Activated B cell treated with CpG ODN at 0.5 μM for 24 hours (primary cell): ENCODE results near the gene RAB24. TPM values are rescaled to one million over a fixed set of nuclear protein-coding genes. Genes with fewer than 3 reads are reported as not detected.
A peak's percentile ranks its signal among the peaks of the same experiment; 100 is the strongest.

Source experiments
- ATAC-seq: fragments of 200-7000 bp; cut with Tn5 transposase; one replicate; pipeline ENCODE4 v1.10.0; 2021; ENCODE audit warnings: low read depth, mild to moderate bottlenecking, moderate library complexity
- CTCF ChIA-PET: fragments of 350-600 bp; sonication (Branson Sonifier 250); formaldehyde crosslinking; loops from one replicate; lab custom pipeline; 2021; ENCODE audit warnings: antibody characterized with exemption; lab: Charles Lee
- POLR2A ChIA-PET: fragments of 350-600 bp; sonication (Branson Sonifier 250); formaldehyde crosslinking; loops from one replicate; lab custom pipeline; 2021; ENCODE audit warnings: antibody characterized with exemption; lab: Charles Lee
- DNase-seq: peaks from one replicate; pipeline ENCODE4 v3.0.0; 2022
- H3K27ac Mint-ChIP-seq: one replicate; pipeline ENCODE4 v1.8.0; 2020; ENCODE audit warnings: mixed read lengths
- H3K27me3 Mint-ChIP-seq: one replicate; pipeline ENCODE4 v1.8.0; 2021; ENCODE audit warnings: mixed read lengths
- H3K36me3 Mint-ChIP-seq: one replicate; pipeline ENCODE4 v1.8.0; 2021; ENCODE audit warnings: low read depth, mixed read lengths
- H3K4me1 Mint-ChIP-seq: one replicate; pipeline ENCODE4 v1.8.0; 2021; ENCODE audit warnings: mixed read lengths
- H3K4me3 Mint-ChIP-seq: one replicate; pipeline ENCODE4 v1.8.0; 2020; ENCODE audit warnings: mild to moderate bottlenecking, mixed read lengths
- H3K9me3 Mint-ChIP-seq: one replicate; pipeline ENCODE4 v1.8.0; 2020; ENCODE audit warnings: mixed read lengths
- CTCF ChIP-seq: fragments of 200-600 bp; IDR thresholded peaks from one replicate; pipeline ENCODE4 v1.8.0; 2022; ENCODE audit warnings: antibody characterized with exemption, mild to moderate bottlenecking
- intact Hi-C: fragments of 100-400 bp; cut with micrococcal nuclease; formaldehyde crosslinking; loops from one replicate; pipeline ENCODE4 v1.15.1; 2024
- total RNA-seq: library from RNA; stranded (reverse); gene quantifications from 2 replicates; pipeline ENCODE4 v1.2.3, GENCODE V29; 2022

Gene RAB24
- total RNA-seq, 1 donor from 2014 or later = 35.6 TPM

- ATAC-seq (peak; percentile 25), DNase-seq (no peak)
- CTCF ChIA-PET = no interaction called here
- Mint-ChIP-seq H3K36me3 (peaks cover 15% of the 10 kb centered on the region), H3K4me1 (peaks cover 13% of the 10 kb centered on the region), H3K27ac (no peak overlapping the region), H3K27me3 (no peaks in the 10 kb centered on the region), H3K4me3 (no peak overlapping the region), H3K9me3 (no peaks in the 10 kb centered on the region)
- POLR2A ChIA-PET = interaction anchor here (0.6 kb wide), 1 partner anchor 70 kb away, joined by 5 read pairs; no protein-coding TSS in a partner anchor
- TF ChIP-seq CTCF = no peak
- intact Hi-C loops = no loop called here
These were observed 17.4 kb upstream of the RAB24 start for GRCh38 chr5:177320879-177321278.

GRCh38 chr5:177319913-177320588 is 16.5 kb upstream of the RAB24 start:
- DNase-seq (no peak), ATAC-seq (no peak)
- POLR2A ChIA-PET = interaction anchor here (0.6 kb wide), 1 partner anchor 199 kb away, joined by 3 read pairs; no protein-coding TSS in a partner anchor
- no peaks in the 10 kb centered on the region for H3K9me3 Mint-ChIP-seq
- H3K27ac Mint-ChIP-seq = no peak overlapping the region
- TF ChIP-seq CTCF = no peak
- intact Hi-C loops = loop anchor here (2.0 kb wide), 3 partner anchors 17 to 181 kb away; no protein-coding TSS in a partner anchor
- H3K36me3 Mint-ChIP-seq = peaks cover 10% of the 10 kb centered on the region
- CTCF ChIA-PET = interaction anchor here (1.0 to 3.1 kb wide), 4 partner anchors 11 to 206 kb away, joined by 3 to 13 read pairs (median 5); no protein-coding TSS in a partner anchor
- H3K27me3 Mint-ChIP-seq = no peaks in the 10 kb centered on the region
- no peak overlapping the region for H3K4me3 Mint-ChIP-seq
- peaks cover 13% of the 10 kb centered on the region for H3K4me1 Mint-ChIP-seq

- Mint-ChIP-seq H3K27ac (no peak overlapping the region), H3K9me3 (no peaks in the 10 kb centered on the region), H3K4me1 (peaks cover 15% of the 10 kb centered on the region), H3K4me3 (no peak overlapping the region), H3K27me3 (no peaks in the 10 kb centered on the region), H3K36me3 (peaks cover 2% of the 10 kb centered on the region)
- intact Hi-C loops = loop anchor here (1.0 to 2.0 kb wide), 5 partner anchors 19 to 183 kb away; no protein-coding TSS in a partner anchor
- ChIA-PET POLR2A (interaction anchor here (1.4 kb wide), 1 partner anchor 10 kb away, joined by 3 read pairs; no protein-coding TSS in a partner anchor), CTCF (interaction anchor here (0.7 to 3.1 kb wide), 12 partner anchors 9 to 203 kb away, joined by 3 to 13 read pairs (median 4); partner anchors contain the start of gene LMAN2)
- TF ChIP-seq CTCF = no peak
- DNase-seq (peak; percentile 48), ATAC-seq (peak; percentile 87)
These were observed 14.4 kb upstream of the RAB24 start for GRCh38 chr5:177317959-177318377.

- H3K4me3 Mint-ChIP-seq = no peak overlapping the region
- H3K27me3 Mint-ChIP-seq = no peaks in the 10 kb centered on the region
- CTCF ChIA-PET = interaction anchor here (0.7 to 1.6 kb wide), 6 partner anchors 55 to 140 kb away, joined by 3 to 4 read pairs (median 3); no protein-coding TSS in a partner anchor
- intact Hi-C loops = no loop called here
- no peak for TF ChIP-seq CTCF
- ATAC-seq (no peak), DNase-seq (no peak)
- no peak overlapping the region for H3K27ac Mint-ChIP-seq
- peaks cover 24% of the 10 kb centered on the region for H3K4me1 Mint-ChIP-seq
- H3K9me3 Mint-ChIP-seq = no peaks in the 10 kb centered on the region
- POLR2A ChIA-PET = interaction anchor here (0.9 kb wide), 1 partner anchor 14 kb away, joined by 3 read pairs; no protein-coding TSS in a partner anchor
- no peaks in the 10 kb centered on the region for H3K36me3 Mint-ChIP-seq
These were observed 12.5 kb upstream of the RAB24 start for GRCh38 chr5:177316005-177316404.

DNA sequence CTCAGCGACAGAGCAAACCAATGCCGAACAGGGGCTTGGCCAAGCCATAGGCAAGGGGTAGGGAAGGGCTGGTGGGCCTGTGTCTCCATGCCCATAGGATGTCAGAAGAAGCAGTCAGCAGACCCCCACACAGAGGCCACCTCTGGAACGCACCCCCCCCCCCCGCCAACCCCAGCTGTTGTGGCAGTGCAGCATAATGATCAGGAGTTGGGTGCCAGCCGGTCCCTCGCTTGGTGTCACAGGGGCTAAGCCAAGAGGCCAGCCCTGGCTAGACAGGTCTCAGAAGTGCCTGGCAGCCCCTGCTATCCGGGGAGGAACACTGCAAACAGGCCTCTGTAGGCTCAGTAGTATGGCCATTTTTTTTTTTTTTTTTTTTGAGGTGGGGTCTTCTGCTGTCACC is 11.9 kb upstream of the RAB24 start:
- no peak overlapping the region for H3K27ac Mint-ChIP-seq
- DNase-seq (no peak), ATAC-seq (no peak)
- peaks cover 26% of the 10 kb centered on the region for H3K4me1 Mint-ChIP-seq
- CTCF ChIA-PET = interaction anchor here (0.6 to 1.6 kb wide), 4 partner anchors 8 to 139 kb away, joined by 3 to 4 read pairs (median 3); no protein-coding TSS in a partner anchor
- H3K4me3 Mint-ChIP-seq = no peak overlapping the region
- H3K27me3 Mint-ChIP-seq = no peaks in the 10 kb centered on the region
- TF ChIP-seq CTCF = no peak
- POLR2A ChIA-PET = no interaction called here
- no peaks in the 10 kb centered on the region for H3K36me3 Mint-ChIP-seq
- intact Hi-C loops = no loop called here
- no peaks in the 10 kb centered on the region for H3K9me3 Mint-ChIP-seq
